H1 (cell line): ENCODE measurements around the gene ABCA5.

Source experiments
- BRCA1 ChIP-seq: IDR thresholded peaks from 2 replicates; pipeline ENCODE4 v1.6.1; 2012; ENCODE audit warnings: low read depth, low read length, improper control_type of control experiment
- CHD2 ChIP-seq: IDR thresholded peaks from 2 replicates; pipeline ENCODE4 v1.6.1; 2012; ENCODE audit warnings: low read length, improper control_type of control experiment
- CTCF ChIP-seq, 3 experiments: IDR thresholded peaks; 1 replicate in 2 of 3; 2 replicates in 1 of 3; pipeline versions ENCODE4 v1.5.1 to v1.6.1; 2011; ENCODE audit warnings: low read length in 3 of 3, mild to moderate bottlenecking in 3 of 3, inconsistent platforms in 2 of 3, low read depth in 1 of 3, moderate library complexity in 1 of 3; ENCODE audit not compliant: insufficient read depth in 1 of 3; ENCODE audit errors: control extremely low read depth in 1 of 3
- POLR2A ChIP-seq, 2 experiments: IDR thresholded peaks; 1 replicate in 1 of 2; 2 replicates in 1 of 2; pipeline ENCODE4 v1.6.1; 2011; ENCODE audit warnings: low read depth in 2 of 2, low read length in 2 of 2, mild to moderate bottlenecking in 2 of 2; ENCODE audit errors: control extremely low read depth in 1 of 2
- POLR2AphosphoS5 ChIP-seq: IDR thresholded peaks from 2 replicates; pipeline ENCODE4 v1.6.1; 2011; ENCODE audit warnings: low read depth, low read length
- TAF1 ChIP-seq: IDR thresholded peaks from 2 replicates; pipeline ENCODE4 v1.6.1; 2011; ENCODE audit warnings: mild to moderate bottlenecking, low read depth, low read length
- TAF7 ChIP-seq: optimal IDR thresholded peaks from 2 replicates; pipeline ENCODE3; 2011; ENCODE audit warnings: low read depth, mild to moderate bottlenecking, inconsistent platforms, low read length, moderate library complexity, borderline replicate concordance
- ZNF274 ChIP-seq: IDR thresholded peaks from 2 replicates; pipeline ENCODE4 v1.7.0; 2012; ENCODE audit warnings: low read length, borderline replicate concordance; ENCODE audit errors: extremely low read depth

- TF ChIP-seq CTCF (IDR thresholded peaks at IDR 0.05; ENCODE audit: control extremely low read depth in 1 of 3, insufficient read depth in 1 of 3, low read depth in 1 of 3, low read length in 3 of 3), result no peak
- TF ChIP-seq CHD2, result no peak
- TF ChIP-seq TAF7, result no peak
- TF ChIP-seq POLR2AphosphoS5, result no peak
- TF ChIP-seq BRCA1, result no peak
- TF ChIP-seq TAF1, result no peak
- no peak for TF ChIP-seq ZNF274
- no peak for TF ChIP-seq POLR2A (IDR thresholded peaks at IDR 0.05; ENCODE audit: control extremely low read depth in 1 of 2, low read depth in 2 of 2, low read length in 2 of 2)
These were observed 98.9 kb downstream of the ABCA5 start for GRCh38 chr17:69228018-69228417.
